Measurements from ENCODE around the gene PIGN. TPM values are rescaled to one million over a fixed set of nuclear protein-coding genes. Genes with fewer than 3 reads are reported as not detected.

Gene PIGN
- total RNA-seq, 1 experiment from 2014 or later = 21.4 TPM

DNA sequence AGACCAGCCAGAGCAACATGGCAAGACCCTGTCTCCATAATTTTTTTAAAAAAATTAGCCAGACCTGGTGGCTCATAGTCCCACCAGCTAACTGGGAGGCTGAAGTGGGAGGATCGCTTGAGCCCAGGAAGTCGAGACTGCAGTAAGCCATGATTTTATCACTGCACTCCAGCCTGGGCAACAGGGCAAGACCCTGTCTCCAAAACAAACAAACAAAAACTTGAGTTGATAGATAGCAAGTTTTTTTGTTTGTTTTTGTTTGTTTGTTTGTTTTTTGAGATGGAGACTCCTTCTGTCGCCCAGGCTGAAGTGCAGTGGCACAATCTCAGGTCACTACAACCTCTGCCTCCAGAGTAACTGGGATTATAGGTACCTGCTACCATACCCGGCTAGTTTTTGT, 19.0 kb upstream of the PIGN start:
- DNase-seq (ENCODE audit: low read depth, low spot score) (no peak), ATAC-seq (no peak)
- intact Hi-C loops (cut with micrococcal nuclease; ENCODE audit: unreplicated experiment) = no loop called here
- ChIA-PET CTCF (no interaction called here), POLR2A (no interaction called here)
- Histone ChIP-seq H3K4me1 (ENCODE audit: control insufficient read depth, insufficient read depth, low read length) (no peaks in the 10 kb centered on the region), H3K27me3 (ENCODE audit: control insufficient read depth, insufficient read depth, low read length) (no peaks in the 10 kb centered on the region), H3K4me3 (ENCODE audit: low read depth in 2 of 2, low read length in 2 of 2) (no peak overlapping the region), H3K27ac (ENCODE audit: low read length) (no peak overlapping the region), H3K36me3 (ENCODE audit: control insufficient read depth, insufficient read depth, low read length) (no peaks in the 10 kb centered on the region), H3K9me3 (ENCODE audit: control insufficient read depth, insufficient read depth, low read depth, low read length) (no peaks in the 10 kb centered on the region)
- BruUV-seq (replicated peaks) = no TSS peak
- in situ Hi-C loops (cut with HindIII; ENCODE audit: low pct_unique_long_range_greater_than_20kb, low sequenced_read_pairs) = no loop called here
- TF ChIP-seq POLR2AphosphoS5 (IDR thresholded peaks at IDR 0.05; ENCODE audit: low read depth, low read length) = no peak
- TF ChIP-seq SIN3A (IDR thresholded peaks at IDR 0.05; ENCODE audit: borderline replicate concordance, insufficient read depth, low read depth, low read length) = no peak
- TF ChIP-seq, protein P1, sequence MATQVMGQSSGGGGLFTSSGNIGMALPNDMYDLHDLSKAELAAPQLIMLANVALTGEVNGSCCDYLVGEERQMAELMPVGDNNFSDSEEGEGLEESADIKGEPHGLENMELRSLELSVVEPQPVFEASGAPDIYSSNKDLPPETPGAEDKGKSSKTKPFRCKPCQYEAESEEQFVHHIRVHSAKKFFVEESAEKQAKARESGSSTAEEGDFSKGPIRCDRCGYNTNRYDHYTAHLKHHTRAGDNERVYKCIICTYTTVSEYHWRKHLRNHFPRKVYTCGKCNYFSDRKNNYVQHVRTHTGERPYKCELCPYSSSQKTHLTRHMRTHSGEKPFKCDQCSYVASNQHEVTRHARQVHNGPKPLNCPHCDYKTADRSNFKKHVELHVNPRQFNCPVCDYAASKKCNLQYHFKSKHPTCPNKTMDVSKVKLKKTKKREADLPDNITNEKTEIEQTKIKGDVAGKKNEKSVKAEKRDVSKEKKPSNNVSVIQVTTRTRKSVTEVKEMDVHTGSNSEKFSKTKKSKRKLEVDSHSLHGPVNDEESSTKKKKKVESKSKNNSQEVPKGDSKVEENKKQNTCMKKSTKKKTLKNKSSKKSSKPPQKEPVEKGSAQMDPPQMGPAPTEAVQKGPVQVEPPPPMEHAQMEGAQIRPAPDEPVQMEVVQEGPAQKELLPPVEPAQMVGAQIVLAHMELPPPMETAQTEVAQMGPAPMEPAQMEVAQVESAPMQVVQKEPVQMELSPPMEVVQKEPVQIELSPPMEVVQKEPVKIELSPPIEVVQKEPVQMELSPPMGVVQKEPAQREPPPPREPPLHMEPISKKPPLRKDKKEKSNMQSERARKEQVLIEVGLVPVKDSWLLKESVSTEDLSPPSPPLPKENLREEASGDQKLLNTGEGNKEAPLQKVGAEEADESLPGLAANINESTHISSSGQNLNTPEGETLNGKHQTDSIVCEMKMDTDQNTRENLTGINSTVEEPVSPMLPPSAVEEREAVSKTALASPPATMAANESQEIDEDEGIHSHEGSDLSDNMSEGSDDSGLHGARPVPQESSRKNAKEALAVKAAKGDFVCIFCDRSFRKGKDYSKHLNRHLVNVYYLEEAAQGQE (IDR thresholded peaks at IDR 0.05; ENCODE audit: insufficient read depth in 1 of 2, low read depth in 2 of 2, low read length in 1 of 2) = no peak
- TF ChIP-seq, protein P2, sequence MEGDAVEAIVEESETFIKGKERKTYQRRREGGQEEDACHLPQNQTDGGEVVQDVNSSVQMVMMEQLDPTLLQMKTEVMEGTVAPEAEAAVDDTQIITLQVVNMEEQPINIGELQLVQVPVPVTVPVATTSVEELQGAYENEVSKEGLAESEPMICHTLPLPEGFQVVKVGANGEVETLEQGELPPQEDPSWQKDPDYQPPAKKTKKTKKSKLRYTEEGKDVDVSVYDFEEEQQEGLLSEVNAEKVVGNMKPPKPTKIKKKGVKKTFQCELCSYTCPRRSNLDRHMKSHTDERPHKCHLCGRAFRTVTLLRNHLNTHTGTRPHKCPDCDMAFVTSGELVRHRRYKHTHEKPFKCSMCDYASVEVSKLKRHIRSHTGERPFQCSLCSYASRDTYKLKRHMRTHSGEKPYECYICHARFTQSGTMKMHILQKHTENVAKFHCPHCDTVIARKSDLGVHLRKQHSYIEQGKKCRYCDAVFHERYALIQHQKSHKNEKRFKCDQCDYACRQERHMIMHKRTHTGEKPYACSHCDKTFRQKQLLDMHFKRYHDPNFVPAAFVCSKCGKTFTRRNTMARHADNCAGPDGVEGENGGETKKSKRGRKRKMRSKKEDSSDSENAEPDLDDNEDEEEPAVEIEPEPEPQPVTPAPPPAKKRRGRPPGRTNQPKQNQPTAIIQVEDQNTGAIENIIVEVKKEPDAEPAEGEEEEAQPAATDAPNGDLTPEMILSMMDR (IDR thresholded peaks at IDR 0.05) = no peak
- no peak for TF ChIP-seq TCF7L2 (IDR thresholded peaks at IDR 0.05; ENCODE audit: low read depth, low read length)

DNA sequence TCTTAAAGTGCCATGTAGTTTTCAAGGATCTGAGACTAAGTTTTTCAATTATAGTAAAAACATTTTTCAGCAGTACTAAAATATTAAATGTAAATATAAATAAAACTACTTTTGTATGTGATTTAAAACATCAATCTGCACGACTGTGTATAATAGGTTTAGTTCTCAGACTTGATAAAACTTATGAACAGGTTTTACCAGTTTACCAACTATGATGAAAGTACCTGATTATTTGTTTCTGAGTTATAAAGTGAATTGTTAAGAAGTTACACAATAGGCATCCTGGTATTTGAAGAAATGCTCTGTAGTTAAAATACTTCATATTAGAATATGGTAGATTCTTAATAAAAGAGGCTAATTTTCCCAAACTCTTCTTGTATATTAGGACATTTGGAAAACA, 15.0 kb upstream of the PIGN start:
- intact Hi-C loops (cut with micrococcal nuclease; ENCODE audit: unreplicated experiment) = no loop called here
- ChIA-PET CTCF (no interaction called here), POLR2A (no interaction called here)
- Histone ChIP-seq H3K27me3 (ENCODE audit: control insufficient read depth, insufficient read depth, low read length) (no peaks in the 10 kb centered on the region), H3K4me1 (ENCODE audit: control insufficient read depth, insufficient read depth, low read length) (no peaks in the 10 kb centered on the region), H3K4me3 (ENCODE audit: low read depth in 2 of 2, low read length in 2 of 2) (no peak overlapping the region), H3K27ac (ENCODE audit: low read length) (no peak overlapping the region), H3K36me3 (ENCODE audit: control insufficient read depth, insufficient read depth, low read length) (no peaks in the 10 kb centered on the region), H3K9me3 (ENCODE audit: control insufficient read depth, insufficient read depth, low read depth, low read length) (no peaks in the 10 kb centered on the region)
- TF ChIP-seq TCF7L2 (IDR thresholded peaks at IDR 0.05; ENCODE audit: low read depth, low read length) (no peak), SIN3A (IDR thresholded peaks at IDR 0.05; ENCODE audit: borderline replicate concordance, insufficient read depth, low read depth, low read length) (no peak), POLR2AphosphoS5 (IDR thresholded peaks at IDR 0.05; ENCODE audit: low read depth, low read length) (no peak)
- TF ChIP-seq, protein P1 (IDR thresholded peaks at IDR 0.05; ENCODE audit: insufficient read depth in 1 of 2, low read depth in 2 of 2, low read length in 1 of 2) = no peak
- TF ChIP-seq, protein P2 (IDR thresholded peaks at IDR 0.05) = no peak
- no TSS peak for BruUV-seq (replicated peaks)
- ATAC-seq = no peak
- no peak for DNase-seq (ENCODE audit: low read depth, low spot score)
- in situ Hi-C loops (cut with HindIII; ENCODE audit: low pct_unique_long_range_greater_than_20kb, low sequenced_read_pairs) = no loop called here
